OCI-LY7 (cell line): Measurements from ENCODE around the gene ENPP7. TPM values are rescaled to one million over a fixed set of nuclear protein-coding genes. Genes with fewer than 3 reads are reported as not detected.

Experiments
- BruUV-seq: library from RNA; stranded (reverse); fragments of 400-500 nt; replicated peaks from 2 replicates; lab custom pipeline; 2021; lab: Mats Ljungman, UMichigan
- CTCF ChIA-PET: fragments of 300-600 bp; sonication (Branson Sonifier 250); formaldehyde crosslinking; loops from one replicate; lab custom pipeline; 2022; ENCODE audit warnings: antibody characterized with exemption; ENCODE audit not compliant: unreplicated experiment; lab: Charles Lee
- POLR2A ChIA-PET: fragments of 300-600 bp; sonication (Branson Sonifier 250); formaldehyde crosslinking; loops from one replicate; lab custom pipeline; 2022; ENCODE audit warnings: antibody characterized with exemption; lab: Charles Lee
- DNase-seq: peaks from one replicate; pipeline ENCODE4 v3.0.0-alpha.2; 2015; ENCODE audit warnings: low spot score
- H2AFZ ChIP-seq: fragments of 200-600 bp; sonication (generic), shearing (Covaris generic); 2 replicates; pipeline ENCODE4 v1.6.1; 2014; ENCODE audit warnings: mild to moderate bottlenecking, antibody characterized with exemption, low read length, moderate library complexity
- H3K27ac ChIP-seq: fragments of 200-600 bp; sonication (generic); 2 replicates; pipeline ENCODE4 v1.5.1; 2014; ENCODE audit warnings: mixed run types, low read depth, mild to moderate bottlenecking, moderate library complexity, low read length, inconsistent platforms; ENCODE audit not compliant: poor library complexity, severe bottlenecking
- H3K36me3 ChIP-seq: fragments of 200-600 bp; sonication (generic); 2 replicates; pipeline ENCODE4 v1.6.1; 2014; ENCODE audit warnings: mild to moderate bottlenecking, antibody characterized with exemption, low read length, moderate library complexity, mixed read lengths; ENCODE audit not compliant: insufficient read depth
- H3K4me1 ChIP-seq: fragments of 200-600 bp; sonication (generic); 2 replicates; pipeline ENCODE4 v1.5.1; 2014; ENCODE audit warnings: mild to moderate bottlenecking, low read length; ENCODE audit not compliant: insufficient read depth, poor library complexity, severe bottlenecking
- H3K4me2 ChIP-seq: fragments of 200-600 bp; sonication (generic); 2 replicates; pipeline ENCODE4 v1.6.1; 2014; ENCODE audit warnings: mild to moderate bottlenecking, low read length
- H3K4me3 ChIP-seq: fragments of 200-600 bp; sonication (generic); 2 replicates; pipeline ENCODE4 v1.5.1; 2014; ENCODE audit warnings: mild to moderate bottlenecking, low read depth, low read length; ENCODE audit not compliant: poor library complexity, severe bottlenecking
- H3K79me2 ChIP-seq: fragments of 200-600 bp; sonication (generic); 2 replicates; pipeline ENCODE4 v1.6.1; 2016; ENCODE audit warnings: low read depth, mild to moderate bottlenecking, low read length, moderate library complexity, mixed read lengths; ENCODE audit not compliant: insufficient read depth
- H3K9me2 ChIP-seq: fragments of 200-600 bp; sonication (generic); 2 replicates; pipeline ENCODE4 v1.6.1; 2016; ENCODE audit warnings: mild to moderate bottlenecking, low read length, mixed read lengths; ENCODE audit not compliant: insufficient read depth
- H3K9me3 ChIP-seq: fragments of 200-600 bp; sonication (generic); 2 replicates; pipeline ENCODE4 v1.6.1; 2014; ENCODE audit warnings: mild to moderate bottlenecking, mixed run types, low read length, mixed read lengths
- H4K20me1 ChIP-seq: fragments of 200-600 bp; sonication (generic); 2 replicates; pipeline ENCODE4 v1.6.1; 2014; ENCODE audit warnings: mild to moderate bottlenecking, antibody characterized with exemption, low read length, moderate library complexity, mixed read lengths; ENCODE audit not compliant: insufficient read depth
- EZH2phosphoT487 ChIP-seq: fragments of 200-600 bp; sonication (generic); IDR thresholded peaks from 2 replicates; pipeline ENCODE4 v1.6.1; 2018; ENCODE audit warnings: low read depth, borderline replicate concordance, mild to moderate bottlenecking, mixed run types, antibody characterized with exemption, low read length, moderate library complexity, mixed read lengths
- intact Hi-C: fragments of 100-400 bp; cut with micrococcal nuclease; formaldehyde crosslinking; loops from one replicate; pipeline ENCODE4 v1.10.0; 2022; ENCODE audit not compliant: unreplicated experiment
- total RNA-seq, 2 experiments: library from RNA; depleted of rRNA in 1 of 2; stranded (reverse); fragments of >200 nt in 1 of 2; shearing (Covaris generic) in 1 of 2; gene quantifications; 2 replicates each; pipeline ENCODE4 v1.2.3, GENCODE V29; 2014 to 2022
- TF ChIP-seq, protein P1 (sequence below): fragments of 200-600 bp; sonication (generic); conservative IDR thresholded peaks from 2 replicates; pipeline ENCODE4 v1.5.1; 2014; ENCODE audit warnings: mild to moderate bottlenecking, antibody characterized with exemption, low read length, moderate library complexity, mixed read lengths

The ENPP7 gene
- total RNA-seq, 2 experiments from 2014 or later = 0.28 to 0.42 TPM

GRCh38 chr17:79749156-79749815 is 18.5 kb downstream of the ENPP7 start:
- TF ChIP-seq, protein P1, sequence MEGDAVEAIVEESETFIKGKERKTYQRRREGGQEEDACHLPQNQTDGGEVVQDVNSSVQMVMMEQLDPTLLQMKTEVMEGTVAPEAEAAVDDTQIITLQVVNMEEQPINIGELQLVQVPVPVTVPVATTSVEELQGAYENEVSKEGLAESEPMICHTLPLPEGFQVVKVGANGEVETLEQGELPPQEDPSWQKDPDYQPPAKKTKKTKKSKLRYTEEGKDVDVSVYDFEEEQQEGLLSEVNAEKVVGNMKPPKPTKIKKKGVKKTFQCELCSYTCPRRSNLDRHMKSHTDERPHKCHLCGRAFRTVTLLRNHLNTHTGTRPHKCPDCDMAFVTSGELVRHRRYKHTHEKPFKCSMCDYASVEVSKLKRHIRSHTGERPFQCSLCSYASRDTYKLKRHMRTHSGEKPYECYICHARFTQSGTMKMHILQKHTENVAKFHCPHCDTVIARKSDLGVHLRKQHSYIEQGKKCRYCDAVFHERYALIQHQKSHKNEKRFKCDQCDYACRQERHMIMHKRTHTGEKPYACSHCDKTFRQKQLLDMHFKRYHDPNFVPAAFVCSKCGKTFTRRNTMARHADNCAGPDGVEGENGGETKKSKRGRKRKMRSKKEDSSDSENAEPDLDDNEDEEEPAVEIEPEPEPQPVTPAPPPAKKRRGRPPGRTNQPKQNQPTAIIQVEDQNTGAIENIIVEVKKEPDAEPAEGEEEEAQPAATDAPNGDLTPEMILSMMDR = no peak
- TF ChIP-seq EZH2phosphoT487 = no peak
- ChIA-PET POLR2A (no interaction called here), CTCF (no interaction called here)
- Histone ChIP-seq H2AFZ (no peak overlapping the region), H3K36me3 (no peaks in the 10 kb centered on the region), H3K4me3 (no peak overlapping the region), H3K4me2 (no peak overlapping the region), H4K20me1 (no peaks in the 10 kb centered on the region), H3K4me1 (peaks cover 3% of the 10 kb centered on the region), H3K9me3 (no peaks in the 10 kb centered on the region), H3K9me2 (no peaks in the 10 kb centered on the region), H3K27ac (no peak overlapping the region), H3K79me2 (no peaks in the 10 kb centered on the region)
- no peak for DNase-seq
- intact Hi-C loops = loop anchor here (10.0 kb wide), 1 partner anchor 1484 kb away; no protein-coding TSS in a partner anchor
- no TSS peak for BruUV-seq

DNA sequence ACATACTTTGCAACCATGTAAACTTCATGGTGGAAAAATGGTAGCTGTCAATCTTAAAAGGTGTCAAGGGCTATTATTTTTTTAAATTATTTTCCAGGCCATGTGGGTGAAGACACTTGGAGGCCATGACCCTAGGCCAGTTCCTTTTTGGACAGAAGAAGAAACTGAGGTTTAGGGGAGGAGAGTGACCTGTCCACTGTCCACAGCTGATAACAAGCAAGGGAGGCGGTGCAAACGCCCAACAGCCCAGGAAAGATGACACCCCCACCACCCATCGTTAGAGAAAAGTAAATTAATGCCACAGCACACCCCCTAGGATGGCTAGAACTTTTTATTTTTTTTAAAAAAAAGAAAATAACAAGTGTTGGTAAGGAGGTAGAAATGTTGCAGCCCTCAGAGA is 19.2 kb downstream of the ENPP7 start:
- TF ChIP-seq, protein P1 = no peak
- TF ChIP-seq EZH2phosphoT487 = no peak
- Histone ChIP-seq H3K9me2 (no peaks in the 10 kb centered on the region), H3K4me1 (peaks cover 3% of the 10 kb centered on the region), H2AFZ (no peak overlapping the region), H4K20me1 (no peaks in the 10 kb centered on the region), H3K79me2 (no peaks in the 10 kb centered on the region), H3K27ac (no peak overlapping the region), H3K4me3 (no peak overlapping the region), H3K4me2 (no peak overlapping the region), H3K36me3 (no peaks in the 10 kb centered on the region), H3K9me3 (no peaks in the 10 kb centered on the region)
- ChIA-PET CTCF (no interaction called here), POLR2A (no interaction called here)
- no TSS peak for BruUV-seq
- intact Hi-C loops = loop anchor here (10.0 kb wide), 1 partner anchor 1485 kb away; no protein-coding TSS in a partner anchor
- DNase-seq = no peak
